GM18870 (cell line): ENCODE measurements around the gene TMX1.

Experiments used
- ATAC-seq: cut with Tn5 transposase; IDR thresholded peaks from one replicate; pipeline ENCODE4 v1.9.1; 2021; ENCODE audit warnings: moderate library complexity; ENCODE audit not compliant: unreplicated experiment

Gene TMX1

DNA sequence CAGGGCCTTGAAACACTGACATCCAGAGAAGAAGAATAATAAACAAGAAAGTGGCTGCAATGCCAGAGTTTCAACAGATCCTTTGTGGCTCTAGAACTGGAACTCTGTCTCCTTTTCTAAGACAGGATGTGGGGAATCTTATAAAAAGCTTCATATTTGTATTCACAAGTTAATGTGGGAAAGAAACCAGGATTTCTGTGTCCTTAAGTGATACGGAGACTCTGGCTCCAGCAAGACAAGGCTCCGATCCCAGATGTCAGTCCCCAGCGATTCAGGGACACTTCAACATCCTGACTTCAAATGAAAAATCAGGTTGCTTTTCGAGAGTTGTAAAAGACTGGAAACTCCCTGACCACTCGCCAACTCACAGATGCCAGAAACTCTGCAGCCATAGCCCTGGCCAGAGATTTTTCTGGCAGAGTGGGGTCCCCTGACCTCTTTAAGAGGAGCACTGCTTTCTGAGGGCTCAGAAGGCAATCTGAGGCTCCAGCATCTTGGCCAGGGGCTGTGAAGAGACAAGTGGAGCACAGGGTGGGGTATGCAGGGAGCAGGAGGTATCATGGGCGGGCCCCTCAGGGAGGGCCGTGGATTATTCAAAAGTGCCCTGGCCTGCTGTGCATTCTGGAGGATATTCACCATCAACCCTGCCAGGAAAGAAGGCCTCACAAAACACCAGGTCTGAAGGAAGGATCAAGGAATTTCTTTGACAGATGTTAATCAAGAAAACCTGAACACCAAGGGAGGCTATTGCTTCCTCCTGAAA lies 53.3 kb downstream of the TMX1 start:
- ATAC-seq: no peak

DNA sequence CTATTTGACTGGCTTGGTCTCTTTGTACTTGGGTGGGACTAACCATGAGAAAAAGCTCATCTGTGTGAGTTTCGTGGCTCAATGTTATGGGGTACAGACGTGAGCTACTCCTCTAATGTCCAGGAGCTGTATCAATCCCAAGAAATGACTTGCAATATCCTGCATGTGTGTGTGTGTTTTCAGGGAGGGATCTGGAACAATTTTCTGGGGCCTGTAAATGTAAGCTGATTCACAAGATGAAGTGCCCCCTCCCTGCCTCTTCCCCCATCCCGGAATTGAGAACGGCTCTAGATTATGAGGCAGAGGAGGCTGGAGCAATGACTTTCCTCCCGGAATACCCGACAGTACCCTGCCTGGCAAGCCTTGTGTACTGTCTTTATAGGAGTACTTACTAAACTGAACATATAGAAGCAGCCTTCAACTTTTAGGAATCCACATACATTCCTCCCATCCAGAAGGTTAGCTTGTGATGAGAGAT lies 53.9 kb downstream of the TMX1 start:
- ATAC-seq: no peak

DNA sequence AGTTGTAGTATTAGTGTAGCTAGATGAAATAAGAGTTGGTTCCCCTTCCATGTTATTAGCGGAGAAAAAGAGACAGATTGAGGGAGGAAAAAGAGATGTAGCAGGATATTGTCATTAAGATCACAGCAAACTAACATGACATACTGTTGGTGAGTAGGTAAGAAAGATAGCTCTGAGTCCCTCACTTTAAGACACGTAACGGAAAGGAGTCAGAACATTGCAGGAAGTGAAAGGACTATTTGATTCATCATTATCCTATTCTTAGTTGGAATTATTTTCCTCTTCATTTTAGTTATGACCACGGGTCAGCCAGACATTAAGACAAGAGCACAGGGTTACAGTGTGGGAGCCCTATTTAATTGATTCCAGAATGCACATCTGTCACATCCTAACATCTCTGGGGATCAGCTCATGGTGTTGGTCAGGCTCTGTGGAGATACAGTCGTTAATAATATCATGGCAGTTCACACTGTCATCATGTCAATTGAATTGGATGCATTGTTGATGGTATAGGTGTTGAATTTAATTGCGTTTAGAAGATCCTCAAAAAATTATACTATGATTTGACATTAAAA lies 55.0 kb downstream of the TMX1 start:
- ATAC-seq: no peak

DNA sequence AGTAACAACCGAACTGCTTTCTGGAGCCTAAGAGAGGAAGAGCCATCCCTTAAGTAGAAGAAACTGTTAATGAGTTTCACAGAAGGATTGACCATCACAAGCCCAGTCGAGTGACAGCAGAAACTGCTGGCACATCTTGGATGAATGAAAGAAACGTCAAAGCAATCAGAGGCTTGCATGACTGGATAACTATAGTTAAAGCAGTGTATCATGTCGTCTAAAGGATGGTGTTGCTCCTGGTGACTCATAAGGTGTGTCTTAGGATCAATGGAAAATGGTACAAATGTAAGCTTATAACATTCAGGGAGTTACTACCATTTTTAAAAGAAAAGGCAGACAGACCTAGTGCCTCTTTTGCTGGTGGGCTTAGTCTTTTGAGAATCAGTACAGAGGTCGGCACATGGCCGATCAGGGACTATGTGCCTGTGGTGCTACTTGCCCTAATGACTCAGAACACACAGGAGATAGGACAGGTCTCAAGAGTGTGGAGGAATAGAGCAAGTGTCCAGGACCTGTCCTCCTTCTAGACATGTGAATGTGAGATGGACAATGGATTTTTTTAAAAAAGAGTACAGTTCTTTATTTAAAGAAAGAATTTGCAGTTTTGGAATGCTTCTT lies 55.7 kb downstream of the TMX1 start:
- ATAC-seq: no peak

DNA sequence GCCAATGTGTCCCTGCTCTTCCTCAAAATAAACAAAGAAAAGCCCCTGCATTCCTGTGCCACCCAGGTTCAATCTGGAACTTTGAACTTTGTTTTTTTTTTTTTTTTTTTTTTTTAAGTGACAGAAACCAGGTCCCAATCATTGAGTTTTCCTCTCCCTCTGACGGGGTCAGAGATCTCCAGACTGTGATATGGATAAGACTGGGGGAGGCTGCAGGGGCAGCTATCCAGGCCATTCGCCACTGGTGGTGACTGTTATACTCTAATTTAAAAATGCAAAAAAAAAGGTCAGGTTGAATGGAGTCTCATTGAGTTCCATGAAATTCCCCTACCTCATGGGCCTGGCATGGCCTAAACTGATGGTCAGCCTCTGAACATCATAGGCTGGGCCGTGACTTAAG lies 57.0 kb downstream of the TMX1 start:
- no peak for ATAC-seq

DNA sequence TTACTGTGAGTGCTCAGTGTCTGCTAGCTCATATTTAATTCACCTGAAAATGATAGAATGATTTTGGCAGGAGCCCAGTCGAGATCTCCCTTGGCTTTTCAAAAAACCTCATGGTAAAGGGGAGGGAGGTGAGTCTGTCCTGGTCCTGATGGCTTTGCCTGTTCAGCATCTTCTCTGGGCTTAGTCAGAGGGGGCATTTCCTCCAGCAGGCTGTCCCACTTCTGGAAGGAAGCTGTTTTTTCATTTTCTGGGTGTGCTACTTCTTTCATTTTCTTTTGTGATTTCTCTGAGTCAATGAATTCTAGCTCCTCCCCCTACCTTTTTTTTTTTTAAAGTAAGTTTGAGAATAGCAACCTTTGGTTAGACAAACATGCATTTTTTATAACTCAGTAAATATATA lies 58.8 kb downstream of the TMX1 start:
- no peak for ATAC-seq

DNA sequence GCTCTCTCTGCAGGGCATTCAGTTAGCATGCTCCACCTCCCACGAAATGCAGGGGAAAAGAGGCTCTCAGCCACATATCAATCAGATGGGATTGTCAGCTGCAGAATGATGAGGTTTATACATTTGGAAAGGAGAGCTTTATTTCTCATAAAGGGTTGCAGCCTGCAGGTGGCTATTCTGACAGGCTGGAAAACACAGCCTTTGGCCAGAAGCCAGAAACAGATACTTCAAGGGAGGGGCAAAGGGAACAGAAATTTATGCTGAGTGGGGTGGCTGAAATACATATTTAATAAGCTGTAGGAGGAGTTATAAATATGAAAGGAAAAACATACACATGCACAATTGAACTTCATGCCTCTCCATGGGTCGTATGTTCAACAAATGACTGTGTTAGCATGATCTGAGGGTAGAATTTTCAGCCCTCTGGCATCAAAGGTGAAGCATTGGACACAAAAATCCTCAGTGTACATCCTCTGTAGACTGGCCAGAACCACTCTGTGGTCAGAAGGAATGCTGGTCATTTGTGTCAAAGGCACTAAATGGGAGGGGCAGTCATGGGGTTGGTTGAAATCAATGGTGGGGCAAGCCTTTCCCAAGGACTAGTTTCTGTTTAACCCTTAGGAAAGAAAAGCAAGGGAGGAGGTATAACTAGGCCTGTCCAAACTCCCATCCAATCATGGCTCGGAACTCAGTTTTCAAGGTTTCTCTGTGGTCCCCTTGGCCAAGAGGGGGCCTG lies 62.4 kb downstream of the TMX1 start:
- no peak for ATAC-seq

DNA sequence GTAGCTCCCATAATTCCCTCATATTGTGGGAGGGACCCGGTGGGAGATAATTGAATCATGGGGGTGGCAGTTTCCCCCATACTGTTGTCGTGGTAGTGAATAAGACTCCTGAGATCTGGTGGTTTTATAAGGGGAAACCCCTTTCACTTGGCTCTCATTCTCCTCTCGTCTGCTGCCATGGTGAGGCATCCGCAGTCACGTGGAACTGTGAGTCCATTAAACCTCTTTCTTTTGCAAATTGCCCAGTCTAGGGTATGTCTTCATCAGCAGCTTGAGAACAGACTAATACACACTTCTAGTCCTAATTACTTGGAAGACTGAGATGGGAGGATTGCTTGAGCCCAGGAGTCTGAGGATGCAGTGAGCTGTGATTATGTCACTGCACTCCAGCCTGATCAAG lies 64.4 kb downstream of the TMX1 start:
- no peak for ATAC-seq

DNA sequence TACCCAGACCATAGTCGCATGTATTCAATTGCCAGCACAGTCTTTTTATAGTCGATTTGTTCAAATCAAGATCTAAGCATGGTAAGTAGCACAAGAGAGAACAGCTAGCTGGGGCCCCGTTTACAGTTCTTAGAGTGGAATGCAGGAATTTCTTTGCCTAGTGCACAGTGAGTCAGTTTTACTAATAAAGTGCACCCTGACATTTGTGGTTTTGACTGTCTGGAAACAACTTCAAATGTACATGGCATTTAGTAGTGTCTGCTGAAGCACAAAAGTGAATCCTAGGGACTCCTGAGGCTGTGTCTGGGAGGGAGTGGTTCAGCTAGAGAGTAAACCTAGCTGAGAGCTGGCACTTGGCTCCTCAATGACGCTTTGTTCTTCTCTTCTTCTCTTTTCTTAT lies 64.9 kb downstream of the TMX1 start:
- no peak for ATAC-seq

DNA sequence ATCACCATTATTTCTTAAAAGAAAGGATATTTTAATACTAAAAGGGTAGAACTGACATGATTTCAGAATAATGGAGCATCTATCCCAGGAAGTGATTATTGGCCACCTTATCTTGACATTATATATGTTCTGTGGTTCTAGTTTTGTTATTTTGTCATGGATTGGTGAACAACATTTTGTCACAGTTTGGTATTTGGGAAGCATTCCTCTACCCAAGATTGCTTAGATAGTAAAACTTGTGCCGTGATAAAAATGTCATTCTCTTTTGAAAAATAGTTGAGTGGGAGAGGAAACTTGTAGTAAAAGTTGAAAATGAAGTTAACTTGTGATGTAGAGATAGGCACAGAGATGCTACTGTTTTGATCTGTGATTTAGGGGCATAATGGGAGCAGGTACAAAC lies 65.7 kb downstream of the TMX1 start:
- ATAC-seq: no peak
